ENCODE data around the gene NCOR2.

Gene NCOR2

GRCh38 chr12:124576061-124576650 lies 8.7 kb upstream of the NCOR2 start:
- no peak for DNase-seq (ENCODE audit: low spot score)

DNA sequence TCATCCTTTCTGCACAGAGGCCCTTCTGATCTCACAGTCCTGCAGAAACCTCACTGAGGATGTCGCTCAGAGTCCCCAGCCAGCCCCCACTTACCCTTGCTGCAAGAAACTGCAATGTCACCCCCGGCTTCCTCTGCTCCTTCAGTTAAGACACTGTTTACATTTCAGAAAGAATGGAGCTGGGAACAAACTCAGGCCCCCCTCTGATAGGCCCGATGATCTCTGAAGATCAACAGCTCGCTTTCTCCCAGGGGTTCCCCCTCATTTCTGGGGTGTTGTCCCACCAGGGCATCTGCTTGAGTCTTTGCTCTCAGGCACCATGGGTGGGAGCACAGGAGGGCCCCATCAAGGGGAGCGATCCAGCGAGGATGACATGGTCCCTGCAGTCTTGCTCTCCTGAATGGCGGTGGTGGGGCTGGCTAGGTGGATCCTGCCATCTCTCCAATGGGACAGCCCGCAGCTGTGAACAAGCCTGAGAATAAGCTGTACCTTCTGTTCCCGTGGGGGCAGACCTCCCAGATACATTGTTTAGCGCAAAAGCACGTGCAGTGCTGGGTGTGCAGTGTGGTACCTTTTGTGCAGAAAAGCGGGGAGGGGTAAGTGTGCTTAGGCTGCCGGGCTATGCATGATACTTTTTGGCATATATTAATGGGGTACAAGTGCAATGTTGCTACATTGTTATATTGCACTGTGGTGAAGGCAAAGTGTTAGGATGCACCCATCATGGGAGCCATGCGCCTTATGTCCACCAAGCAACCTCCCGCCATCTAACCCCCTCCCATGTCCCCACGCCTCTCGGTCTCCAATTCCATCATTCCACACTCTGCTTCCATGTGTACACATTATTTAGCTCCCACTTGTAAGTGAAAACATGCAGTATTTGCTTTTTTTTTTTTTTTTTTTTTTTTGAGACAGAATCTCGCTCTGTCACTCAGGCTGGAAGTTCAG lies 6.7 kb upstream of the NCOR2 start:
- no peak for DNase-seq (ENCODE audit: low spot score)

- no peak for DNase-seq (ENCODE audit: low spot score)
Measured at GRCh38 chr12:124571556-124571955, 4.1 kb upstream of the NCOR2 start.

DNA sequence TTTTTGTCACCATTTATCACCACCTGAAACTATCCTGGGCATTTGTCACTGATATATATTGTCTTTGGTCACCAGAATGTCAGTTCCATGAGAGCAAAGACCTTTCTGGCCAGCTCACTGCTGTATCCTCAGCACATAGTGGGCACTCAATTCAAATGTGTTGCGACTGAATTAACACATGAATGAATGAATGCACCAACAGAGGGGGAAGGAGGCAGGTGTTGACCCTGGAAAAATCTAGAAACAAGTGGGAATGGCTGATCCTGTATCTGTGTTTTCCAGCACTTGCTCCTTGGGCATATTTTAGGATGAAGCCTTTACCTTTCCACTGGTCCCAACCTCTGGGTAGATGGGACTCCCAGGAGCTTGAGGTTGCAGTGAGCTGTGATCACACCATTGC lies 3.4 kb upstream of the NCOR2 start:
- no peak for DNase-seq (ENCODE audit: low spot score)

GRCh38 chr12:124569375-124570148 lies 2.1 kb upstream of the NCOR2 start:
- DNase-seq (ENCODE audit: low spot score) = no peak

DNA sequence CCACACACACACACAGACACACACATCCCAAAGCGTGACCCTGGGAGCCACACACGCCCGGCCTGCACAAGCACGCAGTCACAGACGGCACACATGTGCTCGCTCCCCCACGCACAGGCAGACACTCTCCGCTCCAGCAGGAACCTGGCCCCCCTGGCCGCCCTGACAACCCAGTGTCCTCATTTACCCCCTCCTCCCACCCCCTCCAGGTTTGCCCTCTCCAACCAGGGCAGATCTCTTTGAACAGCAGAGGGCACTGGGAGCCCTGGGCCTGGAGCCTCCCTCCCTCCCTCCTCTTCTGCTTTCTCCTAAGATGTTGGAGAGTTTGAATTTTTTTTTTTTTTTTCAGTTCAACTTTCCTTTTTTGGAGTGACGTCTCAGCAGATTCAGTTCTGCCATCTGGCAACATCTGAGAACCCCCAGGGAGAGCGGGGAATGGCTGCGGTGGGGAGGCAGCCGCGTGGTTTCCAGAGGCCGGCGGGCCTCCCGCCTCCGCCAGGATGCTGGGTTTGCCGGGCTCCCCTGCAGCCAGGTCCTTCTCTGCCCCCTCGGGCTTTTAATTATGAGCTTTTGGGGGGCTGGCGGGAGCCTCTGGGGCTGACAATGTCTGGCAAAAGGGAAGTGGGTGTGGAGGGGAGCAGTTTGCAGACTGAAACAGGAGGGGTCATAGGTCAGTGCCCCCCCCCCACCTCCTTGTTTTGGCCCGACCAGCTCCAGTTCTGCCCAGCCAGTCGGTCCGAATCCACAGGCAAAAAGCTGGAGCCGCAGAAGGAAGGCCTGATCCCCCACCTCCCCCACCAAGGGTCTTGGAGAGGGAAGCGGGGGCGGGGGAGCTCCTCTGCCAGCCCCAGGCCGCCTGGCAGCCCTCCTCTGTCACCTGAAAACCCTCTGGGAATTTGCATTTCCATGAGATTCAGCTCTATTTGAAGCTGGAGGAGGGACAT lies 1.3 kb upstream of the NCOR2 start:
- peak; percentile 70 for DNase-seq (ENCODE audit: low spot score)

- DNase-seq (ENCODE audit: low spot score) = peak; percentile 94
Measured at GRCh38 chr12:124567673-124568373, 411 bp upstream of the NCOR2 start.

DNA sequence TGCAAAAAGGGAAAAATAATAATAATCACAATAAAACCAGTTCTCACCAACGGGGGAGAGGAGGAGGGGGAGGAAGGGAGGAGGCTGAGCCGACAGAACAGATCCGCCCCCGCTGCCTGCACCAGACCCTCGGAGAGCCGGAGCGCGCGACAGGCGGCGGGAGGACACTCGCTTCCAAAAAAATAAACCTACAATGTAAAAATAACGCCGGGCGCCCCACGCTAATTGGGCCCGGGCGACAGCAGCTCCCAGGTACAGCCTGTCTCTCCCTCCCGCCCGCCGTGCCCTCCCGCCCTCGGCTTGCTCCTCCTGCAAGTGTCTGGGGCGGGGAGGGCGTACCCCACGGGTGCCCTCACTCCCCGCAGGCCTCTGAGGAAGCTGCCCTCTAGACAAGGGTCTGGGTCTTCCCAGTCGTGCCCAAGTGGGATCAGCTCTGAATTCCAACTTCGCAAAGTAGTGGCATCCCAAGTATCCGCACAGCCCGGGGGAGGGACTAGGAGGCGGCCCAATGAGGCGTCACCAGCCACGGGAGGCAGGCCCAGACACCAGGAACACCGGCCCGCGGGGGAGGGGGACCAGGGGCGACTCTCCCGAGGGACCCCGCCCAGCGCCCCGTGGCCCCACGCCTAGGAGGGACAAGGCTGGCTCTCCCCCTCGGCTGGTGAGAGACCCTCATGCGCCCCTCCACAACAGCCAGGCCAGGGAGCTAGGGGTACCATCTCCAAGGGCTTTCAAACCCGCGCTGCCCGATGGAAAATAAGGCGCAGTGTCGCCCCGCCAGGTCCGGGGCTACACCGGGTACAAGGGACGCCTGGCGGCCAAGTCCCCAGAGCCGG lies 1.0 kb downstream of the NCOR2 start:
- DNase-seq (ENCODE audit: low spot score) = peak; percentile 93

DNA sequence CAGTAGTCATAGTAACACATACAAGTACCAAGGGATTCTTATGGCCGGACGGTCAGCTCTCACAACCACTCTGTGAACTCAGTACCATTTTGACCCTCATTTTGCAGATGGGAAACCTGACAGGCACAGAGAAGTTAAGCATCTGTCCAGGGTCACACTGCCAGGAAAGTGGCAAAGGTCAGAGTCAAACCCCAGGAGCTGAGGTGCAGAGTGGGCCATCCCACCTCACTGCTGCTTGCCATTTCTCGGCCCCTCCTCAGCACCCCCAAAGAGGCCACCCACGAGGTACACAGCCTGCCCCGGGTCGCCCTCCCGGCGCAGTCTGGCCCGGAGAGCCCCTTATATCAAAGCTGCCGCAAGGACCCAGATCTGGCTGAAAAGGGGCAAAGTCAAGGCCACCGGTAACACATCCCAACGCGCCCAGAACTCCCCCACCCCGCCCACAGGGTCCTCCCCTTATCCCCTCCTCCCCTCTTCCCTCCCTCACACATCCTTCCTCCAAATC lies 1.7 kb downstream of the NCOR2 start:
- DNase-seq (ENCODE audit: low spot score) = no peak

DNA sequence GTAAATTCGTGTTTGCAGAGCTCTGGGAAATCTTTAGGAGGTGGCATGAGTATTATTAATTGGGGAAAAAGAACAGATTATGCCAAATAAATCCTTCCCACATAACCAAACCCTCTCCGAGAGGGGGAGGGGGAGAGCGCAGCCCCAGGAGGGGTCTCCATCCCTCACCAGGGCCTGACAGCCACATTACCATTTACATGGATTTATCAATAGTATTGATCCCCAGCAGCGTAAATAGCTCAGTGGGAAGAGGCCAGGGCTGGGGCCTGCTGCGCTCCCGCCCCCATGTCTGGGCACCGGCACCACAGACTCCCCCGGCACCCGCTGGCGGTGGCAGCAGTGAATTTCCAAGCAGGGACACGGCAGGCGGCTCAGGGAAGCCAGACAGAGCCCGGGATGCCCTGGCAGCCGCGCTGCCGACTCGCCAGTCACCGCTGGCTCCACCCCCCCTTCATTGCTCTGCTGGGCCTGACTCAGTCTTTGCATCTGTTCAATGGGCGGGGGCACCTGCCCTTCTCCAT lies 2.4 kb downstream of the NCOR2 start:
- DNase-seq (ENCODE audit: low spot score) = peak; percentile 73

GRCh38 chr12:124564232-124564958 lies 3.0 kb downstream of the NCOR2 start:
- no peak for DNase-seq (ENCODE audit: low spot score)

GRCh38 chr12:124563809-124564208 lies 3.6 kb downstream of the NCOR2 start:
- no peak for DNase-seq (ENCODE audit: low spot score)

GRCh38 chr12:124563401-124563800 lies 4.0 kb downstream of the NCOR2 start:
- no peak for DNase-seq (ENCODE audit: low spot score)

DNA sequence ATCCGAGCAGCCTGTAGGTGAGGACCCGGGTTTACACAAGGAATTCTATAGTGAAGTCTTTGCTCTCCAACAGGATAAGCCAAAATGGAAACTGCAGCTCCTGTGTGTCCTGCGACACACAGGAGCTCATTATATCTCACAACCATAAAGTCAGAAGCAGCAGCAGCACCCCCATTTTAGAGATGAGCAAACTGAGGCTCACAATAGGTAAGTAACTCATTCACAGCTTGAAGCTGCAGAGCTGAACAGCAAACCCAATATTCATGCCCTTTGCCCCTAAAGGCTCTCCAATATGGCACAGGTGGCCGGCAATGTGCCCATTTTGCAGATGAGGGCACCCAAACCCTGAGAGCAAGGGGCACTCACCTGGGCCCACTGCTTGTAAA lies 4.6 kb downstream of the NCOR2 start:
- DNase-seq (ENCODE audit: low spot score) = no peak

DNA sequence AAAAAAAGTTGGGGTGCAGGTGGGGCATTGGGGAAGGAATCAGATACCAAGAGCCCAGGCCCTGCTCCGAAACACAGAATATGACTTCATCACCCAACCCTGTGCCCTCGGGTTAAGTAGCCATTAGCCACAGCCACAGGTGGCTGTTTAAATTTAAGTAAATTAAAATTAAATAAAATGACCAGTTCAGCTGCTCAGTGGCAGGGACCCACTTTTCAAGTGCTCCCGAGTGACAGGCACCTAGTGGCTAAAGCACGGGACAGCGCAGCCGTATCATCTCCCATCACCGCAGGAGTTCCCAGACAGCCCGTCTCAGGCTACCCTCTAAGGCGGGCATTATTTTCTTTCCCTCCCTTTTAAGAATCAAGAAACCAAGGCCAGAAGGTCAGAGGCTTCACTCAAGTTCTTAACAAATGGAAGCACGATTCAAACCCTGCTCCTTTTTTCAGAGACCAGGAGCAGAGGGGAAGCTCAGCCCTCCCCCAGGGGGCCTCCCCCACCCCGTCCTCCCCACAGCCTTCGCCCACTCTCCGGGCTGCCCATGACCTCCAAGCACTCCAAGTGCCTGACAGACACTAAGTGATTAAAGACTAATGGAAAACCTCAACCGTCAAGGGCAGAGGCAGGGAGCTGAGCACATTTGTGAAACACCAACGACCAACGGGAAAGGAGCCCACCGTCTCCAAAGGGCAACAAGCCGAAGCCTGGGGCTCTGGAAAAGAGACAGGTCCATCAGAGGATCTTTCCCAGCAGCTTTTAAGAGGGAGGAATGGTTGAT lies 5.2 kb downstream of the NCOR2 start:
- no peak for DNase-seq (ENCODE audit: low spot score)

DNA sequence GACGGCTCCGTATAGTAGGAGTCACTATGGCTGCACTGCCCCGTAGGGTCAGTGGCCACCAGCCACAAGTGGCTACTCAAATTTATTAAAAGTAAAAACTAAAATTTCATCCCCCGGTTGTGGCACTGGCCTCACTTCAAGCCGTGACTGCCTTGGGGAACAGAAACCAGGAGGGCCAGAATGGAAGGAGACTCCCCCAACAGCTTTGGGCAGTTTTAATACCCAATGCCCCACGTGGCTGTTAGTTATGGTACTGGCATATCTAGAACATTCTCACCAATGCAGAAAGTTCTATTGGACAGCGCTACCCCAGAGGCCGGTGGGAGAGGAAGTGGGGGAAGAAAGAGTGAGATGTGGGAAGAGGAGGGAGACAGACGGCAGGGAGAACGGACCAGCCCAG lies 6.2 kb downstream of the NCOR2 start:
- DNase-seq (ENCODE audit: low spot score) = no peak

DNA sequence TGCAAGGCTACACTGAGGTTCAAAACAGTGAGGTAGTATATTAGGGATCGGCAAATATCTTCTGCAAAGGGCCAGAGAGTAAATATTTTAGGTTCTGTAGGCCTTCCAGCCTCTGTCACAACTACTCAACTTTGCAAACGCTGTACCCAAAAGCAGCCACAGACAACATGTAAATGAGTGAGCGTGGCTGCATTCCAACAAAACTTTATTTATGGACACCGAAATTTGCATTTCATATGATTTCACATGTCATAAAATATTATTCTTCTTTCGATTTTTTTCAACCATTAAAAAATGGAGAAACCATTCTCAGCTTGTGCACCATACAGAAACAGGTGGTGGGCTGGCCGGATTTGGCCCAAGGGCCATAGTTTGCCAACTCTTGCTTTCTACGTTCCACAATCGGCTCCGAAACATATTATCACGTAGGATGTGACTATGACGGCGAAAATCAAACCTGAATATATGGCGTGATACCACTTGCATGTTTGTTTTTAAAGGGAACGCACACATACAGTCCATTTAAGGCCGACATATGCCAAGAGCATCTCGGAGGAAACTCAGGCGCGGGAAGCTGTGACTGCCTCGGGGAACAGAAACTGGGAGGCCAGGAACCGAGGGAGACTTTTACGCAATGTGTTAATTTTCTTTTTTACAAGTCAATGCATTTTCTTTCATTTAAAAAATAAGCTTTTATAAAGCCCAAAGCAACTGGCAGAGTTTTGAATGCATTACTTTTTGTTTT lies 7.1 kb downstream of the NCOR2 start:
- DNase-seq (ENCODE audit: low spot score) = no peak

Data from Ammon's horn (tissue), 1 donor.